Osteoblast (primary cell): ENCODE results near the gene NFATC1. TPM values are rescaled to one million over a fixed set of nuclear protein-coding genes. Genes with fewer than 3 reads are reported as not detected.

Source experiments
- DNase-seq: peaks from one replicate; pipeline ENCODE4 v3.0.0; 2011; ENCODE audit warnings: low spot score, mixed read lengths; ENCODE audit not compliant: insufficient read length; ENCODE audit errors: missing footprints
- H2AFZ ChIP-seq: 2 replicates; pipeline ENCODE4 v1.6.0; 2011; ENCODE audit warnings: mild to moderate bottlenecking, low read length
- H3K27ac ChIP-seq: 2 replicates; pipeline ENCODE4 v1.5.1; 2011; ENCODE audit warnings: mild to moderate bottlenecking, low read depth, low read length, moderate library complexity
- H3K27me3 ChIP-seq: 2 replicates; pipeline ENCODE4 v1.6.0; 2012; ENCODE audit warnings: mild to moderate bottlenecking, control low read depth, inconsistent platforms, low read length, moderate library complexity; ENCODE audit not compliant: insufficient read depth
- H3K36me3 ChIP-seq: 2 replicates; pipeline ENCODE4 v1.5.1; 2011; ENCODE audit warnings: mild to moderate bottlenecking, low read length, control low read depth, moderate library complexity; ENCODE audit not compliant: insufficient read depth
- H3K4me1 ChIP-seq: 2 replicates; pipeline ENCODE4 v1.5.1; 2011; ENCODE audit warnings: mild to moderate bottlenecking, low read length, control low read depth, moderate library complexity; ENCODE audit not compliant: insufficient read depth
- H3K4me2 ChIP-seq: 2 replicates; pipeline ENCODE4 v1.6.0; 2011; ENCODE audit warnings: mild to moderate bottlenecking, low read length; ENCODE audit not compliant: insufficient read depth
- H3K4me3 ChIP-seq: fragments of 200-600 bp; sonication (generic); 3 replicates; pipeline ENCODE4 v1.5.1; 2012; ENCODE audit warnings: mild to moderate bottlenecking, low read length, inconsistent platforms; ENCODE audit not compliant: insufficient read depth
- H3K79me2 ChIP-seq: 2 replicates; pipeline ENCODE4 v1.6.0; 2012; ENCODE audit warnings: mild to moderate bottlenecking, low read length, control low read depth, inconsistent platforms; ENCODE audit not compliant: insufficient read depth
- H3K9me3 ChIP-seq: 2 replicates; pipeline ENCODE4 v1.5.1; 2011; ENCODE audit warnings: low read depth, low read length, control low read depth
- H4K20me1 ChIP-seq: 2 replicates; pipeline ENCODE4 v1.6.0; 2012; ENCODE audit warnings: mild to moderate bottlenecking, low read length, control low read depth; ENCODE audit not compliant: insufficient read depth
- CTCF ChIP-seq: IDR thresholded peaks from 2 replicates; pipeline ENCODE4 v1.5.1; 2011; ENCODE audit warnings: mild to moderate bottlenecking, low read depth, low read length, moderate library complexity; ENCODE audit errors: extremely low read depth
- total RNA-seq: library from RNA; depleted of rRNA; stranded (reverse); fragments of >200 nt; gene quantifications from 2 replicates; pipeline ENCODE4 v1.2.3, GENCODE V29; 2012

NFATC1 gene
- total RNA-seq, 1 donor: 6.2 TPM

- DNase-seq: peak; percentile 60
These were observed 82.2 kb downstream of the NFATC1 start for GRCh38 chr18:79477711-79478483.

GRCh38 chr18:79478484-79479115, 82.9 kb downstream of the NFATC1 start:
- Histone ChIP-seq H3K36me3 (no peaks in the 10 kb centered on the region), H4K20me1 (no peaks in the 10 kb centered on the region), H3K4me2 (no peak overlapping the region), H3K4me3 (no peak overlapping the region), H3K27me3 (no peaks in the 10 kb centered on the region), H3K4me1 (no peaks in the 10 kb centered on the region), H3K27ac (no peak overlapping the region), H3K79me2 (no peaks in the 10 kb centered on the region), H3K9me3 (peaks cover 2% of the 10 kb centered on the region), H2AFZ (no peak overlapping the region)
- DNase-seq: peak; percentile 87
- no peak for TF ChIP-seq CTCF

More at GRCh38 chr18:79477711-79478483, 82.2 kb downstream of the NFATC1 start:
- no peaks in the 10 kb centered on the region for H3K27me3 ChIP-seq
- H3K27ac ChIP-seq: no peak overlapping the region
- H4K20me1 ChIP-seq: no peaks in the 10 kb centered on the region
- no peak for TF ChIP-seq CTCF
- H3K4me2 ChIP-seq: no peak overlapping the region
- peaks cover 2% of the 10 kb centered on the region for H3K9me3 ChIP-seq
- H3K4me1 ChIP-seq: no peaks in the 10 kb centered on the region
- no peak overlapping the region for H3K4me3 ChIP-seq
- H3K36me3 ChIP-seq: no peaks in the 10 kb centered on the region
- no peak overlapping the region for H2AFZ ChIP-seq
- H3K79me2 ChIP-seq: no peaks in the 10 kb centered on the region

GRCh38 chr18:79479116-79479760, 83.5 kb downstream of the NFATC1 start:
- peak; percentile 86 for DNase-seq
- no peak for TF ChIP-seq CTCF
- no peak overlapping the region for H3K27ac ChIP-seq
- no peak overlapping the region for H3K4me2 ChIP-seq
- H3K27me3 ChIP-seq: no peaks in the 10 kb centered on the region
- no peaks in the 10 kb centered on the region for H3K36me3 ChIP-seq
- H2AFZ ChIP-seq: no peak overlapping the region
- H3K4me1 ChIP-seq: no peaks in the 10 kb centered on the region
- H3K9me3 ChIP-seq: peaks cover 2% of the 10 kb centered on the region
- no peaks in the 10 kb centered on the region for H3K79me2 ChIP-seq
- no peak overlapping the region for H3K4me3 ChIP-seq
- H4K20me1 ChIP-seq: no peaks in the 10 kb centered on the region

GRCh38 chr18:79479761-79480161, 84.0 kb downstream of the NFATC1 start:
- Histone ChIP-seq H3K9me3 (peaks cover 2% of the 10 kb centered on the region), H4K20me1 (no peaks in the 10 kb centered on the region), H3K36me3 (no peaks in the 10 kb centered on the region), H2AFZ (no peak overlapping the region), H3K27me3 (no peaks in the 10 kb centered on the region), H3K4me2 (no peak overlapping the region), H3K27ac (no peak overlapping the region), H3K79me2 (no peaks in the 10 kb centered on the region), H3K4me1 (peaks cover 4% of the 10 kb centered on the region), H3K4me3 (no peak overlapping the region)
- peak; percentile 75 for DNase-seq
- TF ChIP-seq CTCF: no peak
